ENCODE measurements around the gene TRIM54. TPM values are rescaled to one million over a fixed set of nuclear protein-coding genes. Genes with fewer than 3 reads are reported as not detected.

Gene TRIM54
- total RNA-seq: 0.16 TPM in 1 of 2 replicates, not detected in the other

- intact Hi-C loops (cut with micrococcal nuclease): loop anchor here (5.0 kb wide), 1 partner anchor 320 kb away; no protein-coding TSS in a partner anchor
Measured at GRCh38 chr2:27281855-27282559, at the start of gene TRIM54. TSS of gene TRIM54 (plus strand) at chr2:27282429. CDS start at chr2:27282732, 303 bp downstream.

- intact Hi-C loops (cut with micrococcal nuclease): no loop called here
Measured at GRCh38 chr2:27233341-27233740, 48.9 kb upstream of the TRIM54 start.

GRCh38 chr2:27236136-27236535 is 46.1 kb upstream of the TRIM54 start:
- intact Hi-C loops (cut with micrococcal nuclease): no loop called here

- intact Hi-C loops (cut with micrococcal nuclease): no loop called here
Measured at GRCh38 chr2:27236626-27237025, 45.6 kb upstream of the TRIM54 start.

- intact Hi-C loops (cut with micrococcal nuclease): no loop called here
Measured at GRCh38 chr2:27237341-27237945, 44.8 kb upstream of the TRIM54 start.

- intact Hi-C loops (cut with micrococcal nuclease): no loop called here
Measured at GRCh38 chr2:27238976-27239375, 43.3 kb upstream of the TRIM54 start.

- intact Hi-C loops (cut with micrococcal nuclease): no loop called here
Measured at GRCh38 chr2:27240406-27240805, 41.8 kb upstream of the TRIM54 start.

- intact Hi-C loops (cut with micrococcal nuclease): no loop called here
Measured at GRCh38 chr2:27241761-27242613, 40.2 kb upstream of the TRIM54 start.

- intact Hi-C loops (cut with micrococcal nuclease): no loop called here
Measured at GRCh38 chr2:27242614-27242951, 39.6 kb upstream of the TRIM54 start.

- intact Hi-C loops (cut with micrococcal nuclease): no loop called here
Measured at GRCh38 chr2:27243391-27244130, 38.7 kb upstream of the TRIM54 start.

GRCh38 chr2:27245116-27245515 is 37.1 kb upstream of the TRIM54 start:
- intact Hi-C loops (cut with micrococcal nuclease): no loop called here

- intact Hi-C loops (cut with micrococcal nuclease): no loop called here
Measured at GRCh38 chr2:27245626-27246025, 36.6 kb upstream of the TRIM54 start.

- intact Hi-C loops (cut with micrococcal nuclease): no loop called here
Measured at GRCh38 chr2:27247893-27248292, 34.3 kb upstream of the TRIM54 start.

GRCh38 chr2:27249159-27249890 is 32.9 kb upstream of the TRIM54 start:
- intact Hi-C loops (cut with micrococcal nuclease): no loop called here

- intact Hi-C loops (cut with micrococcal nuclease): loop anchor here (1.0 kb wide), 1 partner anchor 30 kb away; no protein-coding TSS in a partner anchor
Measured at GRCh38 chr2:27249891-27250651, 32.2 kb upstream of the TRIM54 start.

- intact Hi-C loops (cut with micrococcal nuclease): loop anchor here (1.0 kb wide), 1 partner anchor 29 kb away; no protein-coding TSS in a partner anchor
Measured at GRCh38 chr2:27250652-27251379, 31.4 kb upstream of the TRIM54 start.

- intact Hi-C loops (cut with micrococcal nuclease): no loop called here
Measured at GRCh38 chr2:27251766-27252165, 30.5 kb upstream of the TRIM54 start.

GRCh38 chr2:27255187-27255586 is 27.0 kb upstream of the TRIM54 start:
- intact Hi-C loops (cut with micrococcal nuclease): no loop called here

GRCh38 chr2:27255660-27256059 is 26.6 kb upstream of the TRIM54 start:
- intact Hi-C loops (cut with micrococcal nuclease): no loop called here

Measured in T-helper 2 cell treated with Interferon-gamma antibody and Interleukin-4, amounts not matched to agents 100 ng/mL and 5 ng/mL, for 36 hours (primary cell).